HG03103 (cell line): ENCODE data around the gene TMEM150B.
"Not testable (repeated sequence)": the region's sequence is repeated elsewhere in the genome, so short reads cannot be mapped to it uniquely, and the experiment has no call there.

Experiments
- ATAC-seq: cut with Tn5 transposase; IDR thresholded peaks from one replicate; pipeline ENCODE4 v1.9.1; 2021; ENCODE audit warnings: low read depth; ENCODE audit not compliant: unreplicated experiment

TMEM150B gene

GRCh38 chr19:55339889-55340783, 15.0 kb upstream of the TMEM150B start:
- ATAC-seq: no peak

DNA sequence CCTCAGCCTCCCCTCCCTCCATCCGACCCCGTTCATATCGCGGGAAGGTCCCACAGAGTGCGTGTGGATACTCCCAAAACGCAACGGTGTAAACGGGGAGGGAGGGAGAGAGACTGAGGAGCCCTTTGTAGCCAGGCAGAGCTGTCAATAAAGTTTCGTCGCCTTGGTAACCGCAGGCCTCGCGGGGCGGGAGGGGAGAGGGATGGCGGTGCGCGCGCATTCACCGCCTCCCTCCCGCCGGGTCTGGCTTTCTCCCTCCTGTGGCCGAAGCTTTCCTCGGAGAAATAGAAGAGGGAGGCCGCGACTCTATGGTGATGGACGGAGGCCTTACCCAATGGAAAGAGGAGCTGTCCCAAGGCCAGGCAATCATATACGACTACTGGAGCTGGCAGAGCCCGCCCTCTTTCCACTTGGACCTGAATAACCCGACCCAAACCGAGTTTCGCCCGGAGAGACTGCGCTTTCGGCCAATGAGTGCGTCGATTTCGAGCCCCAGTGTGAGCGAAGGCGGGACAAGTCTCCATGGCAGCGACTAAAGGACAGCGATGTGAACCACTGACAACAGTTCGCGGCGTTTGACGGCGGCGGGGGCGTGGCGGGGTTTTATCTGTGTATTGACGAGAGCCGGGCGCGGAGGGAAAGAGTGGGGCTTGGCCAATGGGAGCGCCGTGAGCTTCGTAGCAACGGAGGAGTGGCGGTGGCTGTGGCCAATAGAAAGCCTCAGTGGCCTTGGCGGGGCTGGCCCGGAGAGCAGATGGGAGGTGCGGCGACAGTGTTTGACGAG, 14.2 kb upstream of the TMEM150B start, which contains the start of gene KMT5C:
Gene KMT5C (plus strand): TSS at position 772 of the 784 bp plus-strand sequence. CDS start 2,061 bp downstream, outside the sequence.
- ATAC-seq: peak; percentile 82

DNA sequence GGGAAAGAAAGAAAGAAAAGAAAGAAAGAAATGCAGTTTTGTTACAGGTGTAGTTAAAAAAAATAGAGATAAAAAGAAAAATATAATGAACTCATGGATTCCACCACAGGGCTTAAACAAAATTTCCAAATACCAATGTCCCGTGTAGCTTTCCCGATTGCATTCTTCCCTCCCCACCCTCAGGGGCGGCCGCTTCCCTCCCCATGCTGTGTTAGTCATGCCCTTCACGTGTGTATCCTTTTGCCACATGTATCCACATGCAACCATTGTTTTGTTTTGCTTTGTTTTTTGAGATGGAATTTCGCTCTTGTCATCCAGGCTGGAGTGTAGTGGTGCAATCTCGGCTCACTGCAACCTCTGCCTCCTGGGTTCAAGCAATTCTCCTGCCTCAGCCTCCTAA, 11.0 kb upstream of the TMEM150B start:
- ATAC-seq: no peak

DNA sequence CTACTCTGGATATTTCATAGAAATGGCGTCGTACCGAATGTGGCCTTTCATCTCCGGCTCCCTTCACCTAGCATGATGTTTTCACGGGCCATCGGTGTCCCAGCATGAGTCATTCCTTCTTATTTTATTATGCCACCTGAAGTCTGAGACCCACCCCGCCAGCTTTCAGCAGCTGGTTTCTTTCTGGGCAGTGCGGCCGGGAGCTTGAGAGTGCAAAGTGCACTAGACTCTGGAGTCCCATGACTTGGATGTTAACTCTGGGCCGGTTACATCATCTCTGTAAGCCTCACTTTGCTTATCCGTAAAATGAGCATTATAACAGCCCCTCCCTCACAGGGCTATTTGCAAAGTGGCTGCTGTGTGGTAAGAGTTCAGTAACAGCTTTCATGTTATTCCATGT, 8.7 kb upstream of the TMEM150B start:
- ATAC-seq: no peak

DNA sequence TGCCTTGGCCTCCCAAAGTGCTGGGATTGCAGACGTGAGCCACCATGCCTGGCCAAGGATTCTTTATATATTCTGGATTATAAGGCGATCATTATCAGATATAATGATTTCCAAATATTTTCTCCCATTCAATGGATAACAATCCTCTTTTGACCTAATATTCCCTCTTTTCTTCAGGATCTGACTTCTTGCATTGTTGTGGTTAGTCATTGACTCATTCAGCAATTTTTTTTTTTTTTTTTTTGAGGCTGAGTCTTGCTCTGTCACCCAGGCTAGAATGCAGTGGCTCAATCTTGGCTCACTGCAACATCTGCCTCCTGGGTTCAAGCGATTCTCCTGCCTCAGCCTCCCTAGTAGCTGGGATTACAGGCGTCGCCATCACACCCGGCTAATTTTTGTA, 4.7 kb upstream of the TMEM150B start:
- not testable (repeated sequence) for ATAC-seq

GRCh38 chr19:55328774-55329318, 3.7 kb upstream of the TMEM150B start:
- ATAC-seq: not testable (repeated sequence)

DNA sequence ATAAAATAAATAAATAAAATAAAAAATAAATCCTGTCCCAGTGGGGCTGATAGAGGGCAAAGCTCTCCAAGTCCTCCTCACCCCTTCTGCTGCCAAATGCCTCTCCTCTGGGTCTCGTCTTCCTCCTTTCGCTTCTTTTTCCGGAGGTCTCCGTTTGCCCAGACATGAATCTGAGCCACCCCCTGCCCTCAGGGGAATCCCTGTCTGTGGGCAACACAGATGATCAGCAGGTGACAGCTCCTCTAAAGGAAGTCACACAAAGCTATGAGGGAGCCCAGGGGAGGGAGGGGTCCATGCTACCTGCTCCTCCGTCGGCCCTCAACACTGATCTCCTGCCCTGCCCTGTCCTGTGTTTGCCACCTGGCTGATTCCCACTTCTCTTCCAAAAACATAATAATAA, 479 bp downstream of the TMEM150B start:
- no peak for ATAC-seq

GRCh38 chr19:55322204-55322885, 2.8 kb downstream of the TMEM150B start:
- no peak for ATAC-seq

DNA sequence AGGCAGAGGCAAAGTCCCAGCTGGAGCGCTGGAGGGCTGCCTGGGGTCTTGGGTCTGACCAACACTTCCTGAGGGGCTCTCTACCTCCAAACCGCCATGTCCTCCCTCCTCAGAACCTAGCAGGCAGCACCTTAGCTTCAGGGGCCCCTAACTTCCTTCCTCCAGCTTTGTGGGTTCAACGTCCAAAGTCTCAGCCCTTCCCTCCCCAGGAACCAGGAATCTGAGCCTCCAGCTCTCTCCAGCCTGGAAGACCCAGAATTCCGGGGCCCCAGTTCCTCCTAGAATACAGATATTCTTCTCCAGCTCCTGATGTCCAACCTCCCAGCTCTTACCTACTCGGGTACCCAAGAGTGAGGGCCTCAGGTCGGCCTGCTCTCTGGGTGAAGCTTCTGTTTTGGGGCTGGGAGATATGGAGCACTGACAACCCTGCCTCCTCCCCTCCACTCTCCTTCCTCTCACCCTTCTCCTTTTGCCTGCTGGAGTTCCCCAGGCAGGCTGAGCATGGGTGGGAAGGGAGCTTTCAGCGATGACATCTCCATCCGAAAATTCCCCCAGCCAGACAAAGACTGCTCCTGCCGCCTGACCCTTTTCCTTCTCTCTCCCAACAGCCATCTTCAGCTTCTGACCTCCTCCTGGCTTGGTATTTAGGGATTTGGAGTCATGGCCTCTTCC, 3.5 kb downstream of the TMEM150B start:
- no peak for ATAC-seq

- no peak for ATAC-seq
Observed at GRCh38 chr19:55320844-55321419, 4.2 kb downstream of the TMEM150B start.

DNA sequence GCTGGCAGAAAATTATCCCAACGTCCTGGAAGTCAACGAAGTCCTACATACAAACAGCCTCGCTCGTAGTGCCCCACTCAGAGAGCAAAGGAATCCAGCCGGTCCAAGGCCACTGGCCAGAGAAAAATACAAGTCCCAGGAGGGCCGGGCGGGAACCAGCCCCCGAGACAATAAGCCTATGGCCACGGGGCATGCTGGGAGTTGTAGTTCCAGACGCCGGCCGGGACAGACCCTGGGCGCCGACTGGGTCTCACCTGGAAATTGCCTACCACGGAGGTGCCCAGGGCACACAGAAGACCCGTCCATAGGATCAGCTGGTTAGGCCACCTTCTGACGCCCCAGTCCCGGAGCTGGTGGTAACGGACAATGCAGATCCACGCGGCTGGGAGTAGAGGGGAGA, 5.4 kb downstream of the TMEM150B start:
- ATAC-seq: no peak

DNA sequence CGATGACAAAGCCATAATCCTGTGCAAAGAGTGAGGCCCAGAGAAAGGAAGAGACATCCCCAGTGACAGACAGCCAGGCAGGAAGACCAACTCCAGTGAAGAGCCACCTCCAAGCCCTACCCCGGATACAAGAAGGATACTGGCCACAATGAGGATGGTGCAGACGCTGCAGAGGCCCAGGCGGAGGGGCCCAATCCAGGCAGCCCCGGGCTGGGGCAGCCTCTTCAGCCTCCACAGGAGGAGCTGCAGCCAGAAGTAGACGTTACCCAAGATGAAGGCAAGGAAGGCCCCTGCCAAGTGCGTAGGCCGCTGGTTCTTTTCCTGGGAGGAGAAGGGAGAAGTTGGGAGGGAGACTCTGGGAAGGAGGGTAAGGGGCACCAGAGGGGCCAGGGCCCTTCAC, 8.5 kb downstream of the TMEM150B start:
- ATAC-seq: no peak

DNA sequence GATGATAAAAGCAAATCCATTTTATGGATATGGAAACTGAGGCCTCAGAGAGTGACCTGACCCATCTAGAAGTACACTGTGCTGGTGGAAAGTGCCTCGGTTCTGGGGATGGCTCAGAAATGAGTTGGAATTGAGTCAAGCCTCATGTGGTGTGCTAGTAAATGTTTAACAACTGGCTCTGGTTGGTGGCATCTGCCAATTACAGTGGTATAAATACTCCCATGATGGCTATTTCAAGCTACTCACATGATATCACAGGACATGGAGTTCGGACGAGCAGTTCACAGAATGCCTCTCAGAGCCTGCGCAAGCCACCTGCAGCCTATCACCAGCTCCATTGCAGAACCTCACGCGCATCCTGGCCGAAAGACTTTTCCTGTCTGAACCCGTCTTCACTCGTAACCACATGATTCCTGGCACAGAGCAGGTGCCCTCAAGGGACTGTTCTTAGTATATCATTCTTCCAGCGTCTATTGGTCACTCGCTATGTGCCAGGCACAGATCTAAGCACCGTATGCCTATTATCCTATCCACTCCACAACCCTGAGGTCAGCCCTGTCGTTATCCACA, 9.1 kb downstream of the TMEM150B start:
- no peak for ATAC-seq

- ATAC-seq: no peak
Observed at GRCh38 chr19:55314396-55314795, 10.7 kb downstream of the TMEM150B start.

- no peak for ATAC-seq
Observed at GRCh38 chr19:55312621-55313512, 12.3 kb downstream of the TMEM150B start.

DNA sequence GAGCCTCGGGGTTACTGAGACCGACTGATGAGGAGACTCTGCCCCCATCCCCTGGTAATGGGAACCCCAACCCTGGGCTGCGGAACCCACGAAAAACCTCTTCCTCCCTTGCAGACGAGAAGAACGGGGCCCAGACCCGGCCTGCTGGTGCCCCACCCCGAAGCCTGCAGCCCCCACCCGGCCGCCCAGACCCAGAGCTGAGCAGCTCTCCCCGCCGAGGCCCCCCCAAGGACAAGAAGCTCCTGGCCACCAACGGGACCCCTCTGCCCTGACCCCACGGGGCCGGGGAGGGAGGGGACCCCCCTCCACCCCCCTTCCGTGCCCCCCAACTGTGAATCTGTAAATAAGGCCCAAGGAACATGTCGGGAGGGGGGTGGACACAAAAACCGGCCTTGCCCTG, 13.3 kb downstream of the TMEM150B start:
- no peak for ATAC-seq

DNA sequence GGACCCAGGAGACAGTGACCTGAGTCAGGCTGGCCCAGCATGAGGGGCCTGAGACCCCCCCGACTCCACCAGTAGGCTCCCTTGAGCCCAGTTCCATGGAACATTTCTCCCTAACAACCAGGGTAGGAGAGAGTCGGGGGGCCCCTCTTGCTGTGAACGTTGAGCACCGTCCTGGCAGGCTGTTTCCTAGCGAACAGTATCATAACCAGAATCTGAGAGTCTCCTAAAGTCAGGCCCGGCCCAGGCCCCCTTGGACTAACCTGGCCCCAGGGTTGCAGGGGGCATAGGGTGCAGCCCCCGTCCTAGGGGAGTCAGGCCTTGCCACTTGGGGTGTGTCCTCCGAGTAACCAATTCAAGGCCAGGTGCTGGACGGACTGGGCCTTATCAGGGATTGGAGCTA, 13.7 kb downstream of the TMEM150B start:
- ATAC-seq: no peak

DNA sequence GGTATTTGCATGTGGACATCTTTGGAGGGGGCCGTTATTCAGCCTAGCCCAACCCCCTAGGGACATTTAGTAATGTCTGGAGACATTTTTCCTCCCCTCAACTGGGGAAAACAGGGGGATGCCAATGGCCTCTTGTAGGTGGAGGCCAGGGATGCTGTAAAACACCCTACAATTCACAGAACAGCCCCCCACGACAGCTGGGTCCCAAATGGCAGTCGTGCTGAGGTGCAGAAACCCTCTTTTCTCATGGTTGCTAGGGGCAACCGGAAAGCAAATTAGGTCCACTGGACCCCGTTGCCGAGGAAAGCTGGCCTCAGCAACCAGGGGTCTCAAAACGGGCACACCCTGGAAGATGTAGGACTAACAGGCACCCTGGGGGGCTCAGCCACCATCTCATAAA, 14.6 kb downstream of the TMEM150B start:
- ATAC-seq: no peak

DNA sequence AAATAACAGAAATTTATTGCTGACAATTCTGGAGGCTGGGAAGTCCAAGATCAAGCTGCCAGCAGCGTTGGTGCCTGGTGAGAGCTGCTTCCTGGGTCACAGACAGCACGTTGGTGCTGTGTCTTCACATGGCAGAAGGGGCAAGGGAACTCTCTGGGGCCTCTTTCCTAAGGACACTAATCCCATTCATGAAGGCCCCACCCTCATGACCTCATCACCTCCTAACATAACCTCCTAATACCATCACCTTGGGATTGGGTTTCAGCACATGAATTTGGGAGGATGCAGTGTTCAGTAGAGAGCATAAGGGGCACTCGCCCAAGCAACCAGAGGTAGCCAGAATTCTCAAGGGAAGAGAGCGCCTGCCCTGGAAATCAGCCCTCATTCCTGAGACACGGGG, 15.7 kb downstream of the TMEM150B start:
- ATAC-seq: no peak
